K562 (cell line): ENCODE measurements around the gene BIRC7. TPM values are rescaled to one million over a fixed set of nuclear protein-coding genes. Genes with fewer than 3 reads are reported as not detected.

Source experiments
- CBFB ChIP-seq: sonication (generic); formaldehyde crosslinking; IDR thresholded peaks from 2 replicates; pipeline ENCODE4 v1.4.0; 2020; ENCODE audit warnings: mild to moderate bottlenecking, missing genetic modification reagents
- CBX1 ChIP-seq: sonication (generic); IDR thresholded peaks from 2 replicates; pipeline ENCODE4 v1.6.1; 2016; ENCODE audit warnings: antibody characterized with exemption, low read depth, mild to moderate bottlenecking
- CC2D1A ChIP-seq: fragments of 450-650 bp; IDR thresholded peaks from 2 replicates; pipeline ENCODE4 v1.6.1; 2017; ENCODE audit warnings: mild to moderate bottlenecking
- CEBPG ChIP-seq, 3 experiments: fragments of 200-800 bp in 1 of 3; sonication (Bioruptor generic) in 1 of 3; sonication (generic) in 1 of 3; formaldehyde crosslinking in 1 of 3; IDR thresholded peaks in 2 of 3; conservative IDR thresholded peaks in 1 of 3; 2 replicates each; pipeline versions ENCODE4 v1.6.1 to v1.8.0; 2016 to 2022; ENCODE audit warnings: missing compliant biosample characterization in 2 of 3, missing genetic modification characterization in 2 of 3, mild to moderate bottlenecking in 1 of 3, missing genetic modification reagents in 1 of 3
- CREM ChIP-seq: IDR thresholded peaks from 2 replicates; pipeline ENCODE4 v1.6.1; 2014; ENCODE audit warnings: antibody characterized with exemption, low read depth
- FUS ChIP-seq: fragments of 200-400 bp; formaldehyde crosslinking; optimal IDR thresholded peaks from 2 replicates; pipeline ENCODE3; 2017; ENCODE audit warnings: low read depth, low read length
- KLF1 ChIP-seq: fragments of 450-650 bp; IDR thresholded peaks from 2 replicates; pipeline ENCODE4 v1.6.1; 2016; ENCODE audit warnings: missing genetic modification characterization, missing compliant biosample characterization
- MCM7 ChIP-seq, 2 experiments: fragments of 450-650 bp; IDR thresholded peaks; 2 replicates each; pipeline ENCODE4 v1.6.1; 2016 to 2018
- MXI1 ChIP-seq: IDR thresholded peaks from 2 replicates; pipeline ENCODE4 v1.6.1; 2011; ENCODE audit warnings: low read depth, mild to moderate bottlenecking, improper control_type of control experiment, low read length
- NR2C2 ChIP-seq, 2 experiments: fragments of 200-800 bp in 1 of 2; sonication (Bioruptor generic) in 1 of 2; sonication (generic) in 1 of 2; formaldehyde crosslinking in 1 of 2; IDR thresholded peaks; 2 replicates each; pipeline versions ENCODE4 v1.6.1 to v1.8.0; 2016 to 2022; ENCODE audit warnings: mild to moderate bottlenecking in 1 of 2, missing compliant biosample characterization in 1 of 2, missing genetic modification characterization in 1 of 2, missing genetic modification reagents in 1 of 2
- PHB2 ChIP-seq: fragments of 450-650 bp; IDR thresholded peaks from 2 replicates; pipeline ENCODE4 v1.6.1; 2017; ENCODE audit warnings: low read depth
- POLR2B ChIP-seq: fragments of 450-650 bp; IDR thresholded peaks from 2 replicates; pipeline ENCODE4 v1.6.1; 2018; ENCODE audit warnings: low read depth; ENCODE audit not compliant: partially characterized antibody
- POLR3A ChIP-seq: IDR thresholded peaks from 2 replicates; pipeline ENCODE4 v1.6.1; 2011; ENCODE audit warnings: borderline replicate concordance, mild to moderate bottlenecking, moderate library complexity; ENCODE audit not compliant: insufficient read length, insufficient read depth; ENCODE audit errors: extremely low read depth
- PRPF4 ChIP-seq: fragments of 200-400 bp; formaldehyde crosslinking; IDR thresholded peaks from one replicate; pipeline ENCODE4 v1.6.1; 2017; ENCODE audit warnings: low read length, low read depth, mild to moderate bottlenecking; ENCODE audit not compliant: insufficient read depth, poor library complexity, severe bottlenecking
- SNRNP70 ChIP-seq: fragments of 200-400 bp; formaldehyde crosslinking; optimal IDR thresholded peaks from 2 replicates; pipeline ENCODE3; 2017; ENCODE audit warnings: low read depth, low read length
- SP1 ChIP-seq: sonication (generic); formaldehyde crosslinking; IDR thresholded peaks from 2 replicates; pipeline ENCODE4 v1.8.1; 2022; ENCODE audit warnings: mild to moderate bottlenecking, missing genetic modification reagents
- TBP ChIP-seq: optimal IDR thresholded peaks from 2 replicates; pipeline ENCODE3; 2011; ENCODE audit warnings: low read depth, low read length, improper control_type of control experiment
- TEAD1 ChIP-seq, 2 experiments: fragments of 450-650 bp in 1 of 2; sonication (generic) in 1 of 2; formaldehyde crosslinking; IDR thresholded peaks; 2 replicates each; pipeline versions ENCODE4 v1.4.0 to v1.8.0; 2020 to 2022; ENCODE audit warnings: mild to moderate bottlenecking in 2 of 2, missing genetic modification reagents in 1 of 2
- ZNF121 ChIP-seq: sonication (generic); formaldehyde crosslinking; conservative IDR thresholded peaks from 2 replicates; pipeline ENCODE4 v1.8.0; 2022; ENCODE audit warnings: missing genetic modification reagents
- ZNF316 ChIP-seq: fragments of 450-650 bp; IDR thresholded peaks from 2 replicates; pipeline ENCODE4 v1.6.1; 2016
- polyA plus RNA-seq, 8 experiments: library from polyadenylated mRNA; depleted of rRNA in 4 of 8; stranded (reverse) in 5 of 8; unstranded in 3 of 8; fragments of >200 nt; fragmentation: Nextera tagmentation in 2 of 8; fragmentation: Illumina TruSeq in 1 of 8; extraction: Ambion mirVana in 2 of 8; extraction: Trizol in 1 of 8; gene quantifications; 2 replicates each; pipeline versions ENCODE4 v1.2.1 to v1.2.3, GENCODE V29; 2011 to 2014; ENCODE audit warnings: inconsistent platforms in 1 of 8, missing spikeins in 1 of 8
- total RNA-seq, 7 experiments: library from RNA; depleted of rRNA in 6 of 7; stranded (reverse); fragments of >200 nt in 6 of 7; fragmentation: Illumina TruSeq in 2 of 7; extraction: Trizol in 2 of 7; gene quantifications; 2 replicates each; pipeline versions ENCODE4 v1.2.1 to v1.2.3, GENCODE V29; 2011 to 2021; ENCODE audit warnings: low replicate concordance in 1 of 7
- TF ChIP-seq, protein P1 (sequence below): sonication (generic); formaldehyde crosslinking; IDR thresholded peaks from 2 replicates; pipeline ENCODE4 v1.4.0; 2020; ENCODE audit warnings: mild to moderate bottlenecking, missing genetic modification reagents
- TF ChIP-seq, protein P2 (sequence below): fragments of 250-450 bp; sonication (Bioruptor Pico); IDR thresholded peaks from 2 replicates; pipeline ENCODE4 v1.5.0; 2020; ENCODE audit warnings: mild to moderate bottlenecking
- TF ChIP-seq, protein P3 (sequence below): IDR thresholded peaks from 3 replicates; pipeline ENCODE4 v1.6.1; 2011; ENCODE audit warnings: borderline replicate concordance, mild to moderate bottlenecking, moderate library complexity; ENCODE audit not compliant: insufficient read length; ENCODE audit errors: extremely low read depth

Gene BIRC7
- total and polyA plus RNA-seq, 9 of the 15 experiments (the other 6 are each of a cell fraction or from before 2014, with no cell fraction given): 0.14 to 0.19 (median 0.16) TPM; not detected in 5

DNA sequence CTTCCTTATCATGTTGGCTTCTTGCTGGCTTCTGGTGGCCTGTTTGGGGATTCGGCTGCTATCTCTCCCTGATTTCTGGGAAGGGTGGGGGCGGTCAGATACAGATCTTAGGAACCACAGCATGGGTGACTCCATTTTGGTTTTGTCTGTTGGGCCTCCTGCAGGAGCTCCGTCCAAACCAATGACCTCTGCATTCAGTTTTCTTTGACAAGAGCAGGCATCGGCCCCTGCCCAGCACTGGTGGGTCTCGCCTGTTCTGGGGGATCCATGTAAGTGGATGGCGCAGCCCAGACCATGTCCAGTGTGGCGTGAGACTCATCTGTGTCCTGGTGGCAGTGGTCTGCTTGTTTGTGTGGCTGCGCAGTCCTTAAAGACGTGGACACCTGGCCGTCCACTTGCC, 28.3 kb downstream of the BIRC7 start (continued):
- TF ChIP-seq, protein P1, sequence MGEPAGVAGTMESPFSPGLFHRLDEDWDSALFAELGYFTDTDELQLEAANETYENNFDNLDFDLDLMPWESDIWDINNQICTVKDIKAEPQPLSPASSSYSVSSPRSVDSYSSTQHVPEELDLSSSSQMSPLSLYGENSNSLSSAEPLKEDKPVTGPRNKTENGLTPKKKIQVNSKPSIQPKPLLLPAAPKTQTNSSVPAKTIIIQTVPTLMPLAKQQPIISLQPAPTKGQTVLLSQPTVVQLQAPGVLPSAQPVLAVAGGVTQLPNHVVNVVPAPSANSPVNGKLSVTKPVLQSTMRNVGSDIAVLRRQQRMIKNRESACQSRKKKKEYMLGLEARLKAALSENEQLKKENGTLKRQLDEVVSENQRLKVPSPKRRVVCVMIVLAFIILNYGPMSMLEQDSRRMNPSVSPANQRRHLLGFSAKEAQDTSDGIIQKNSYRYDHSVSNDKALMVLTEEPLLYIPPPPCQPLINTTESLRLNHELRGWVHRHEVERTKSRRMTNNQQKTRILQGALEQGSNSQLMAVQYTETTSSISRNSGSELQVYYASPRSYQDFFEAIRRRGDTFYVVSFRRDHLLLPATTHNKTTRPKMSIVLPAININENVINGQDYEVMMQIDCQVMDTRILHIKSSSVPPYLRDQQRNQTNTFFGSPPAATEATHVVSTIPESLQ (CRISPR knock-in tag): no peak
- no peak for TF ChIP-seq SNRNP70
- no peak for TF ChIP-seq TBP
- TF ChIP-seq, protein P2, sequence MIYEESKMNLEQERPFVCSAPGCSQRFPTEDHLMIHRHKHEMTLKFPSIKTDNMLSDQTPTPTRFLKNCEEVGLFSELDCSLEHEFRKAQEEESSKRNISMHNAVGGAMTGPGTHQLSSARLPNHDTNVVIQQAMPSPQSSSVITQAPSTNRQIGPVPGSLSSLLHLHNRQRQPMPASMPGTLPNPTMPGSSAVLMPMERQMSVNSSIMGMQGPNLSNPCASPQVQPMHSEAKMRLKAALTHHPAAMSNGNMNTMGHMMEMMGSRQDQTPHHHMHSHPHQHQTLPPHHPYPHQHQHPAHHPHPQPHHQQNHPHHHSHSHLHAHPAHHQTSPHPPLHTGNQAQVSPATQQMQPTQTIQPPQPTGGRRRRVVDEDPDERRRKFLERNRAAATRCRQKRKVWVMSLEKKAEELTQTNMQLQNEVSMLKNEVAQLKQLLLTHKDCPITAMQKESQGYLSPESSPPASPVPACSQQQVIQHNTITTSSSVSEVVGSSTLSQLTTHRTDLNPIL (CRISPR knock-in tag): peak; percentile 72; the same call in 1 of the 2 replicates
- TF ChIP-seq KLF1 (tag): peak; percentile 84
- no peak for TF ChIP-seq PHB2
- TF ChIP-seq MCM7 (IDR thresholded peaks at IDR 0.05): no peak
- no peak for TF ChIP-seq POLR3A
- no peak for TF ChIP-seq ZNF316
- no peak for TF ChIP-seq CREM
- no peak for TF ChIP-seq POLR2B
- TF ChIP-seq TEAD1 (CRISPR knock-in tag; IDR thresholded peaks at IDR 0.05): peak in 1 of 2 experiments; percentile 95; a peak in 2 of 4 replicates
- no peak for TF ChIP-seq NR2C2 (CRISPR knock-in tag; IDR thresholded peaks at IDR 0.05)
- TF ChIP-seq NR2C2 (tag; IDR thresholded peaks at IDR 0.05): peak; percentile 41; the same call in 1 of the 2 replicates
- TF ChIP-seq, protein P3, sequence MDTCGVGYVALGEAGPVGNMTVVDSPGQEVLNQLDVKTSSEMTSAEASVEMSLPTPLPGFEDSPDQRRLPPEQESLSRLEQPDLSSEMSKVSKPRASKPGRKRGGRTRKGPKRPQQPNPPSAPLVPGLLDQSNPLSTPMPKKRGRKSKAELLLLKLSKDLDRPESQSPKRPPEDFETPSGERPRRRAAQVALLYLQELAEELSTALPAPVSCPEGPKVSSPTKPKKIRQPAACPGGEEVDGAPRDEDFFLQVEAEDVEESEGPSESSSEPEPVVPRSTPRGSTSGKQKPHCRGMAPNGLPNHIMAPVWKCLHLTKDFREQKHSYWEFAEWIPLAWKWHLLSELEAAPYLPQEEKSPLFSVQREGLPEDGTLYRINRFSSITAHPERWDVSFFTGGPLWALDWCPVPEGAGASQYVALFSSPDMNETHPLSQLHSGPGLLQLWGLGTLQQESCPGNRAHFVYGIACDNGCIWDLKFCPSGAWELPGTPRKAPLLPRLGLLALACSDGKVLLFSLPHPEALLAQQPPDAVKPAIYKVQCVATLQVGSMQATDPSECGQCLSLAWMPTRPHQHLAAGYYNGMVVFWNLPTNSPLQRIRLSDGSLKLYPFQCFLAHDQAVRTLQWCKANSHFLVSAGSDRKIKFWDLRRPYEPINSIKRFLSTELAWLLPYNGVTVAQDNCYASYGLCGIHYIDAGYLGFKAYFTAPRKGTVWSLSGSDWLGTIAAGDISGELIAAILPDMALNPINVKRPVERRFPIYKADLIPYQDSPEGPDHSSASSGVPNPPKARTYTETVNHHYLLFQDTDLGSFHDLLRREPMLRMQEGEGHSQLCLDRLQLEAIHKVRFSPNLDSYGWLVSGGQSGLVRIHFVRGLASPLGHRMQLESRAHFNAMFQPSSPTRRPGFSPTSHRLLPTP: no peak
- TF ChIP-seq FUS: no peak
- TF ChIP-seq CC2D1A: no peak
- TF ChIP-seq MXI1: no peak
- TF ChIP-seq CBX1: no peak
- TF ChIP-seq SP1: no peak
- no peak for TF ChIP-seq CEBPG (CRISPR knock-in tag; IDR thresholded peaks at IDR 0.05)
- no peak for TF ChIP-seq CEBPG (tag; conservative IDR thresholded peaks at IDR 0.05 in 1 of 2, IDR thresholded peaks at IDR 0.05 in 1 of 2)
- no peak for TF ChIP-seq ZNF121 (CRISPR knock-in tag)
- no peak for TF ChIP-seq PRPF4
- TF ChIP-seq CBFB (CRISPR knock-in tag): no peak
